HG03558 (cell line): Measurements from ENCODE around the gene FAM174C.

ENCODE experiments used
- ATAC-seq: cut with Tn5 transposase; IDR thresholded peaks from one replicate; pipeline ENCODE4 v1.9.1; 2021; ENCODE audit warnings: moderate number of reproducible peaks; ENCODE audit not compliant: unreplicated experiment; ENCODE audit errors: extremely low read depth

The FAM174C gene

GRCh38 chr19:1260749-1261537 is 14.4 kb upstream of the FAM174C start:
- ATAC-seq = peak; percentile 32

GRCh38 chr19:1261538-1261797 is 13.9 kb upstream of the FAM174C start:
- no peak for ATAC-seq

- no peak for ATAC-seq
Observed at GRCh38 chr19:1261798-1262622, 13.3 kb upstream of the FAM174C start.

GRCh38 chr19:1262623-1263123 is 12.7 kb upstream of the FAM174C start:
- no peak for ATAC-seq

GRCh38 chr19:1263188-1263587 is 12.1 kb upstream of the FAM174C start:
- ATAC-seq = no peak

GRCh38 chr19:1264801-1265614 is 10.3 kb upstream of the FAM174C start:
- ATAC-seq = no peak

- no peak for ATAC-seq
Observed at GRCh38 chr19:1265615-1266128, 9.7 kb upstream of the FAM174C start.

GRCh38 chr19:1266129-1266915 is 9.0 kb upstream of the FAM174C start:
- no peak for ATAC-seq

GRCh38 chr19:1266916-1267476 is 8.3 kb upstream of the FAM174C start:
- ATAC-seq = no peak

- no peak for ATAC-seq
Observed at GRCh38 chr19:1267477-1268225, 7.7 kb upstream of the FAM174C start.

- ATAC-seq = no peak
Observed at GRCh38 chr19:1268226-1269064, 6.9 kb upstream of the FAM174C start.

- no peak for ATAC-seq
Observed at GRCh38 chr19:1269065-1269477, 6.3 kb upstream of the FAM174C start, which contains the start of gene CIRBP. TSS of gene CIRBP (plus strand) at chr19:1269332. CDS start at chr19:1270934, 1,602 bp downstream.

- no peak for ATAC-seq
Observed at GRCh38 chr19:1269478-1270212, 5.7 kb upstream of the FAM174C start.

GRCh38 chr19:1270213-1270853 is 5.0 kb upstream of the FAM174C start:
- no peak for ATAC-seq

GRCh38 chr19:1270854-1271527 is 4.3 kb upstream of the FAM174C start:
- no peak for ATAC-seq
